GM19193 (cell line): ENCODE data around the gene DGKG.

ENCODE experiments used
- POLR2A ChIP-seq: IDR thresholded peaks from 4 replicates; pipeline ENCODE4 v1.6.1; 2011; ENCODE audit not compliant: insufficient read depth, insufficient read length; ENCODE audit errors: extremely low read depth

Gene DGKG

GRCh38 chr3:186361762-186362536 is at the start of gene DGKG:
DGKG (minus strand) TSS chr3:186362234; CDS start chr3:186320459, 41,775 bp downstream.
- TF ChIP-seq POLR2A: no peak

- TF ChIP-seq POLR2A: no peak
These were observed 49.1 kb upstream of the DGKG start for GRCh38 chr3:186411089-186411488.

GRCh38 chr3:186406669-186407635 is 44.9 kb upstream of the DGKG start:
- no peak for TF ChIP-seq POLR2A

GRCh38 chr3:186401556-186401955 is 39.5 kb upstream of the DGKG start:
- no peak for TF ChIP-seq POLR2A

- TF ChIP-seq POLR2A: no peak
These were observed 38.6 kb upstream of the DGKG start for GRCh38 chr3:186400662-186401061.

GRCh38 chr3:186400026-186400425 is 38.0 kb upstream of the DGKG start:
- no peak for TF ChIP-seq POLR2A

- TF ChIP-seq POLR2A: no peak
These were observed 32.7 kb upstream of the DGKG start for GRCh38 chr3:186394566-186395217.

GRCh38 chr3:186386883-186387560 is 25.0 kb upstream of the DGKG start:
- no peak for TF ChIP-seq POLR2A

- TF ChIP-seq POLR2A: no peak
These were observed 24.0 kb upstream of the DGKG start for GRCh38 chr3:186385856-186386602.

GRCh38 chr3:186383026-186383993 is 21.3 kb upstream of the DGKG start:
- TF ChIP-seq POLR2A: no peak

GRCh38 chr3:186382217-186382885 is 20.3 kb upstream of the DGKG start:
- TF ChIP-seq POLR2A: no peak
